Measurements from ENCODE around the gene CABCOCO1. TPM values are rescaled to one million over a fixed set of nuclear protein-coding genes. Genes with fewer than 3 reads are reported as not detected.

CABCOCO1 gene
- total and polyA plus RNA-seq, 8 donors, result 1.7 to 6.0 (median 3.4) TPM; not detected in 1

- ATAC-seq (peak; percentile 21), DNase-seq (no peak)
- Histone ChIP-seq H3K27me3 (no peaks in the 10 kb centered on the region), H3K36me3 (no peaks in the 10 kb centered on the region), H3K27ac (no peak overlapping the region), H3K4me1 (no peaks in the 10 kb centered on the region), H3K4me3 (no peak overlapping the region), H3K9me3 (no peaks in the 10 kb centered on the region)
- intact Hi-C loops (cut with DNase I), result no loop called here
- TF ChIP-seq, protein P1, sequence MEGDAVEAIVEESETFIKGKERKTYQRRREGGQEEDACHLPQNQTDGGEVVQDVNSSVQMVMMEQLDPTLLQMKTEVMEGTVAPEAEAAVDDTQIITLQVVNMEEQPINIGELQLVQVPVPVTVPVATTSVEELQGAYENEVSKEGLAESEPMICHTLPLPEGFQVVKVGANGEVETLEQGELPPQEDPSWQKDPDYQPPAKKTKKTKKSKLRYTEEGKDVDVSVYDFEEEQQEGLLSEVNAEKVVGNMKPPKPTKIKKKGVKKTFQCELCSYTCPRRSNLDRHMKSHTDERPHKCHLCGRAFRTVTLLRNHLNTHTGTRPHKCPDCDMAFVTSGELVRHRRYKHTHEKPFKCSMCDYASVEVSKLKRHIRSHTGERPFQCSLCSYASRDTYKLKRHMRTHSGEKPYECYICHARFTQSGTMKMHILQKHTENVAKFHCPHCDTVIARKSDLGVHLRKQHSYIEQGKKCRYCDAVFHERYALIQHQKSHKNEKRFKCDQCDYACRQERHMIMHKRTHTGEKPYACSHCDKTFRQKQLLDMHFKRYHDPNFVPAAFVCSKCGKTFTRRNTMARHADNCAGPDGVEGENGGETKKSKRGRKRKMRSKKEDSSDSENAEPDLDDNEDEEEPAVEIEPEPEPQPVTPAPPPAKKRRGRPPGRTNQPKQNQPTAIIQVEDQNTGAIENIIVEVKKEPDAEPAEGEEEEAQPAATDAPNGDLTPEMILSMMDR (IDR thresholded peaks at IDR 0.05), result no peak
These were observed 98.5 kb downstream of the CABCOCO1 start for GRCh38 chr10:61760943-61761824.

DNA sequence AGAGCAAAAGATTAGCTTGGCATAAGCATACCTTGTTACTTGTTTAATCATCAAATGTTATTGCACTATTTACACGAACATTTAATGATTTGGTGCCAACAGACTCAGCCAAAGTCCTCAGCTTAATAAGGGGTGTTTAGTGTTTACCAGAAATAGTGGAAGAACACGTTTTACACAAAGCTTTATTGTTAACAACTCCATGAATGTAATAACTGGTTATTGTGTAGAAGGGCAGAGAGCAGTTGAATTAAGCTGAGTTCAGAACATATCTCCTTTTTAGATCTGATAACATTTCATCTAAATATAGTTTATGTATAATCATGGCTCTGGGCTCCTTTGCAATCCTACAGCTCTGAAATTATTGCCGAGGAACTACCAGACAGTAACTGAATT is 99.1 kb downstream of the CABCOCO1 start:
- Histone ChIP-seq H3K27me3 (no peaks in the 10 kb centered on the region), H3K4me1 (no peaks in the 10 kb centered on the region), H3K9me3 (no peaks in the 10 kb centered on the region), H3K4me3 (no peak overlapping the region), H3K36me3 (no peaks in the 10 kb centered on the region), H3K27ac (no peak overlapping the region)
- ATAC-seq, result no peak
- TF ChIP-seq, protein P1 (IDR thresholded peaks at IDR 0.05), result no peak
- no peak for DNase-seq
- intact Hi-C loops (cut with DNase I), result no loop called here

DNA sequence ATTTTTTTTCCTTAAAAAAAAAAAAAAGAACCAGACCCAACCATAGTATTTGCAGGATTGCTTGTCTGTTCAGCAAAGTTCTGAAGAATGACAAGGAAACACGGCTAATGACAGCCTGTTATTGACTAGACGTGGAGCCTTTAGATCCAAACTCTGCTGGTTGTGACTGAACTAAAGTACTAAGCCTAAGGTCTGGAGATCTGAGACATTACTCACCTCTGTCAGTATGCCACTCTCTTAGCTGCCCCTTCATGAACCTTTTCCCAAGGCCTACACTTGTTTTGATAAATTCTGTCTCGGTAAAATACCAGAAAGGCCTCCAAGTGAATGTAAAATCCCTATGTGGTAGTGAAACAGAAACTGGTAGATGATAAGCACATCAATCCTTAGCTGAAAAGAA is 101.0 kb downstream of the CABCOCO1 start:
- Histone ChIP-seq H3K27ac (no peak overlapping the region), H3K27me3 (no peaks in the 10 kb centered on the region), H3K4me3 (no peak overlapping the region), H3K9me3 (no peaks in the 10 kb centered on the region), H3K36me3 (no peaks in the 10 kb centered on the region), H3K4me1 (no peaks in the 10 kb centered on the region)
- DNase-seq, result no peak
- no peak for ATAC-seq
- TF ChIP-seq, protein P1 (IDR thresholded peaks at IDR 0.05), result no peak
- intact Hi-C loops (cut with DNase I), result no loop called here

DNA sequence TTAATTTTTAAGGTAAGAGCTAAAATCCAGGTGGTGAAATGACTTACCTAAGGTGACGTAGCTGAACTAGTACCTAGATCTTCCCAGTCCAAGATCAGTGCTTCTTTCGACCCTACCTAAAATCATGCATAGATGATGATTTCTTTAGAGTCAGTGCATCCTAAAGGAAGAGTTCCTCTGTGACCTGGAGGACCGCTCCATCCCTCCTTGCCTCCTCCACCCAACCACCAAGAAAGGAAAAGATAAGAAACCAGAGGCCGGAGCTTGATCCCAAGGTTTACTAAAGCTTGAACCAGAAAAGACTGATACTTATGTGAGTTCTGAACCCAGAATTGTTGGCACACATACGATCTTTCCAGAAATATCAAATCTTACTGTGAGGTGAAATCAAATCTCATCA is 101.8 kb downstream of the CABCOCO1 start:
- no peaks in the 10 kb centered on the region for H3K4me1 ChIP-seq
- intact Hi-C loops (cut with DNase I), result no loop called here
- H3K36me3 ChIP-seq, result no peaks in the 10 kb centered on the region
- no peak overlapping the region for H3K4me3 ChIP-seq
- TF ChIP-seq, protein P1 (IDR thresholded peaks at IDR 0.05), result no peak
- DNase-seq (no peak), ATAC-seq (no peak)
- no peak overlapping the region for H3K27ac ChIP-seq
- no peaks in the 10 kb centered on the region for H3K27me3 ChIP-seq
- no peaks in the 10 kb centered on the region for H3K9me3 ChIP-seq

- no peak overlapping the region for H3K4me3 ChIP-seq
- no peaks in the 10 kb centered on the region for H3K36me3 ChIP-seq
- intact Hi-C loops (cut with DNase I), result no loop called here
- no peaks in the 10 kb centered on the region for H3K4me1 ChIP-seq
- no peaks in the 10 kb centered on the region for H3K9me3 ChIP-seq
- no peak for DNase-seq
- no peak overlapping the region for H3K27ac ChIP-seq
- TF ChIP-seq, protein P1 (IDR thresholded peaks at IDR 0.05), result no peak
- H3K27me3 ChIP-seq, result no peaks in the 10 kb centered on the region
- ATAC-seq, result no peak
These were observed 102.7 kb downstream of the CABCOCO1 start for GRCh38 chr10:61765176-61766087.

All from left lung (tissue), 10 donors.